Activated naive CD8-positive, alpha-beta T cell (primary cell): Measurements from ENCODE around the gene CEACAM1.
"Not testable (repeated sequence)": the region's sequence is repeated elsewhere in the genome, so short reads cannot be mapped to it uniquely, and the experiment has no call there.

Source experiments
- H3K27ac Mint-ChIP-seq: one replicate; pipeline ENCODE4 v1.8.0; 2021; ENCODE audit warnings: mixed read lengths
- H3K27me3 Mint-ChIP-seq: one replicate; pipeline ENCODE4 v1.8.0; 2021; ENCODE audit warnings: mixed read lengths
- H3K36me3 Mint-ChIP-seq: one replicate; pipeline ENCODE4 v1.8.0; 2021; ENCODE audit warnings: mixed read lengths
- H3K4me1 Mint-ChIP-seq: one replicate; pipeline ENCODE4 v1.8.0; 2021; ENCODE audit warnings: low read depth, mixed read lengths
- H3K4me3 Mint-ChIP-seq: one replicate; pipeline ENCODE4 v1.8.0; 2021; ENCODE audit warnings: mild to moderate bottlenecking, mixed read lengths
- H3K9me3 Mint-ChIP-seq: one replicate; pipeline ENCODE4 v1.8.0; 2021; ENCODE audit warnings: low read depth, mixed read lengths

The CEACAM1 gene

GRCh38 chr19:42465827-42466280 is 62.4 kb downstream of the CEACAM1 start:
- Mint-ChIP-seq H3K4me3 (no peak overlapping the region), H3K36me3 (no peaks in the 10 kb centered on the region), H3K4me1 (peaks cover 6% of the 10 kb centered on the region), H3K27me3 (no peaks in the 10 kb centered on the region), H3K9me3 (no peaks in the 10 kb centered on the region), H3K27ac (no peak overlapping the region)

DNA sequence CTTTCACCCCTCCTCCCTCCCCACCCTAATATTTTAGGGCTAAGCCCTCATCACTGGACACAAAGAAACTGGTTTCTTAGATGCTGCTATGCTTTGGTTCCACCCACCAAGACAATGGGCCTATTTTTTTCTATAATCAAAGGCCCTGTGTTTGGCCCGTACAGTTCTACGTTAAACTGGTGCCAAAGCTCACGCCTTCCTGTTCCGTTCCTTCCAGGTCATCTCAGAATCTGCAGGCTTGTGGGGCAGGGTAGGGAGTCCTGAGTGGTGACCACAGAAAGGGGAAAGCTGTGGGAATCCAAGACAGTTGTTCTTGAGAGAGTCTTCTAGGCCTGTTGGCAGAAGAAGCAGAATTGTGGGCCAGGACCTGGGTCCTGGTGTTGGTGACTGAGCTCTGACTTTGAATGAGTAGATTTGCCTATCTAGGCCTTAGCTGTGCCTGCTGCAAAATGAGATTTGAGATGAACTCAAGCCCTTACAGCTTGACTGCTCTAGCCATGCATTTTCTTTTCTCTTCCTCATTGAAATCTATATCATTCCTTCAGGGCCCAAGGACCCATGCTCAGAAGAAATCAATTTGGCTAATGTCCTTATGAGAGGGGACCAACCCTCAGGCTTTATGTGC is 66.5 kb downstream of the CEACAM1 start:
- H3K9me3 Mint-ChIP-seq, result no peaks in the 10 kb centered on the region
- H3K36me3 Mint-ChIP-seq, result peaks cover 2% of the 10 kb centered on the region
- no peak overlapping the region for H3K4me3 Mint-ChIP-seq
- peaks cover 1% of the 10 kb centered on the region for H3K27me3 Mint-ChIP-seq
- peaks cover under 1% of the 10 kb centered on the region for H3K4me1 Mint-ChIP-seq
- H3K27ac Mint-ChIP-seq, result no peak overlapping the region

DNA sequence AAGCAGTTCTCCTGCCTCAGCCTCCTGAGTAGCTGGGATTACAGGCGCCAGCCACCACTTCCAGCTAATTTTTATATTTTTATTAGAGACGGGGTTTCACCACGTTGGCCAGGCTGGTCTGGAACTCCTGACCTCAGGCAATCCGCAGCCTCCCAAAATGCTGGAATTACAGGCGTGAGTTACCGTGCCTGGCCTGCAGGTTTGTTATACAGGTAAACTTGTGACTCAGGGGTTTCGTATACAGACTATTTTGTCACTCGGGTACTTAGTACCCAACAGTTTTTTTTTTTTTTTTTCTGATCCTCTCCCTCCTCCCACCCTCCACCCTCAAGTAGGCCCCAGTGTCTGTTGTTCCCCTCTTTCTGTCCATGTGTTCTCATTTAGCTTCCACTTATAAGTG is 67.0 kb downstream of the CEACAM1 start:
- not testable (repeated sequence) for H3K27ac Mint-ChIP-seq, H3K9me3 Mint-ChIP-seq, H3K36me3 Mint-ChIP-seq, H3K27me3 Mint-ChIP-seq, H3K4me1 Mint-ChIP-seq, H3K4me3 Mint-ChIP-seq

DNA sequence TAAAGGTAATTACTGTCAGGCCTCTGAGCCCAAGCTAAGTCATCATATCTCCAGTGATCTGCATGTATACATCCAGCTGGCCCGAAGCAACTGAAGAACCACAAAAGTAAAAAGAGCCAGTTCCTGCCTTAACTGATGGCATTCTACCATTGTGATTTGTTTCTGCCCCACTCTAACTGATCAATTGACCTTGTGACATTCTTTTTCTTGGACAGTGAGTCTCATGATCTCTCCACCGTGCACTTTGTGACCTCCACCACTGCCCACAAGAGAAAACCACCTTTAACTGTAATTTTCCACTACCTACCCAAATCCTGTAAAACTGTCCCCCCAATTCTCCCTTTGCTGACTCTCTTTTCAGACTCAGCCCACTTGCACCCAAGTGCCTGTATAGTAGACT is 68.4 kb downstream of the CEACAM1 start:
- no peak overlapping the region for H3K4me3 Mint-ChIP-seq

More for the DNA sequence above, 68.4 kb downstream of the CEACAM1 start:
- Mint-ChIP-seq H3K36me3 (peaks cover 2% of the 10 kb centered on the region), H3K27me3 (peaks cover 1% of the 10 kb centered on the region), H3K4me1 (no peaks in the 10 kb centered on the region), H3K9me3 (no peaks in the 10 kb centered on the region), H3K27ac (no peak overlapping the region)
